K562 (cell line): ENCODE results near the gene FAM98C. TPM values are rescaled to one million over a fixed set of nuclear protein-coding genes. Genes with fewer than 3 reads are reported as not detected.

Experiments used
- CBX3 ChIP-seq, 2 experiments: IDR thresholded peaks; 1 replicate in 1 of 2; 2 replicates in 1 of 2; pipeline ENCODE4 v1.6.1; 2012; ENCODE audit warnings: inconsistent platforms in 2 of 2, low read length in 2 of 2, borderline replicate concordance in 1 of 2, control low read depth in 1 of 2
- ETV5 ChIP-seq: sonication (generic); formaldehyde crosslinking; IDR thresholded peaks from 2 replicates; pipeline ENCODE4 v1.4.0; 2020; ENCODE audit warnings: low read depth, mild to moderate bottlenecking, missing genetic modification reagents
- GTF2F1 ChIP-seq: IDR thresholded peaks from 2 replicates; pipeline ENCODE4 v1.6.1; 2011; ENCODE audit warnings: low read depth, low read length, improper control_type of control experiment
- IFI16 ChIP-seq: fragments of 250-450 bp; sonication (Bioruptor Pico); IDR thresholded peaks from 2 replicates; pipeline ENCODE4 v2.1.2; 2022; ENCODE audit warnings: mild to moderate bottlenecking, inconsistent platforms
- NCOA4 ChIP-seq: fragments of 450-650 bp; IDR thresholded peaks from 2 replicates; pipeline ENCODE4 v1.6.1; 2018; ENCODE audit warnings: mild to moderate bottlenecking; ENCODE audit not compliant: partially characterized antibody
- YY1 ChIP-seq, 3 experiments: IDR thresholded peaks; 2 replicates each; pipeline ENCODE4 v1.6.1; 2011; ENCODE audit warnings: low read length in 2 of 3, mild to moderate bottlenecking in 2 of 3, moderate library complexity in 2 of 3, borderline replicate concordance in 1 of 3, control low read depth in 1 of 3, low read depth in 1 of 3; ENCODE audit not compliant: insufficient read depth in 3 of 3, insufficient replicate concordance in 2 of 3, control insufficient read depth in 1 of 3, insufficient read length in 1 of 3; ENCODE audit errors: extremely low read depth in 1 of 3
- ZNF707 ChIP-seq: fragments of 250-450 bp; sonication (Bioruptor Pico); conservative IDR thresholded peaks from 2 replicates; pipeline ENCODE4 v1.8.0; 2022; ENCODE audit warnings: inconsistent platforms, mild to moderate bottlenecking, moderate library complexity
- polyA plus RNA-seq, 8 experiments: library from polyadenylated mRNA; depleted of rRNA in 4 of 8; stranded (reverse) in 5 of 8; unstranded in 3 of 8; fragments of >200 nt; fragmentation: Nextera tagmentation in 2 of 8; fragmentation: Illumina TruSeq in 1 of 8; extraction: Ambion mirVana in 2 of 8; extraction: Trizol in 1 of 8; gene quantifications; 2 replicates each; pipeline versions ENCODE4 v1.2.1 to v1.2.3, GENCODE V29; 2011 to 2014; ENCODE audit warnings: inconsistent platforms in 1 of 8, missing spikeins in 1 of 8
- total RNA-seq, 7 experiments: library from RNA; depleted of rRNA in 6 of 7; stranded (reverse); fragments of >200 nt in 6 of 7; fragmentation: Illumina TruSeq in 2 of 7; extraction: Trizol in 2 of 7; gene quantifications; 2 replicates each; pipeline versions ENCODE4 v1.2.1 to v1.2.3, GENCODE V29; 2011 to 2021; ENCODE audit warnings: low replicate concordance in 1 of 7
- TF ChIP-seq, protein P1 (sequence below): fragments of 200-800 bp; sonication (Bioruptor generic); IDR thresholded peaks from 2 replicates; pipeline ENCODE4 v1.6.1; 2017; ENCODE audit warnings: missing genetic modification characterization, missing compliant biosample characterization
- TF ChIP-seq, protein P2 (sequence below): fragments of 450-650 bp; IDR thresholded peaks from 2 replicates; pipeline ENCODE4 v1.7.0; 2016; ENCODE audit warnings: borderline replicate concordance
- TF ChIP-seq, protein P3 (sequence below): fragments of 450-650 bp; IDR thresholded peaks from 2 replicates; pipeline ENCODE4 v1.7.1; 2018; ENCODE audit warnings: mild to moderate bottlenecking, low read depth; ENCODE audit not compliant: partially characterized antibody
- TF ChIP-seq, protein P4 (sequence below), 3 experiments: IDR thresholded peaks in 2 of 3; conservative IDR thresholded peaks in 1 of 3; 2 replicates each; pipeline ENCODE4 v1.5.1; 2011 to 2012; ENCODE audit warnings: low read length in 3 of 3, mild to moderate bottlenecking in 3 of 3, control low read depth in 2 of 3, improper control_type of control experiment in 1 of 3, inconsistent platforms in 1 of 3, low read depth in 1 of 3, mixed read lengths in 1 of 3, moderate library complexity in 1 of 3; ENCODE audit not compliant: insufficient read depth in 2 of 3
- TF ChIP-seq, protein P5 (sequence below), 2 experiments: fragments of 200-800 bp in 1 of 2; sonication (Bioruptor generic) in 1 of 2; sonication (generic) in 1 of 2; formaldehyde crosslinking in 1 of 2; IDR thresholded peaks in 1 of 2; conservative IDR thresholded peaks in 1 of 2; 2 replicates each; pipeline versions ENCODE4 v1.5.0 to v1.6.1; 2016 to 2020; ENCODE audit warnings: missing compliant biosample characterization in 1 of 2, missing genetic modification characterization in 1 of 2, missing genetic modification reagents in 1 of 2

The FAM98C gene
- total and polyA plus RNA-seq, 9 of the 15 experiments (the other 6 are each of a cell fraction or from before 2014, with no cell fraction given), result 1.7 to 43.8 (median 13.7) TPM

DNA sequence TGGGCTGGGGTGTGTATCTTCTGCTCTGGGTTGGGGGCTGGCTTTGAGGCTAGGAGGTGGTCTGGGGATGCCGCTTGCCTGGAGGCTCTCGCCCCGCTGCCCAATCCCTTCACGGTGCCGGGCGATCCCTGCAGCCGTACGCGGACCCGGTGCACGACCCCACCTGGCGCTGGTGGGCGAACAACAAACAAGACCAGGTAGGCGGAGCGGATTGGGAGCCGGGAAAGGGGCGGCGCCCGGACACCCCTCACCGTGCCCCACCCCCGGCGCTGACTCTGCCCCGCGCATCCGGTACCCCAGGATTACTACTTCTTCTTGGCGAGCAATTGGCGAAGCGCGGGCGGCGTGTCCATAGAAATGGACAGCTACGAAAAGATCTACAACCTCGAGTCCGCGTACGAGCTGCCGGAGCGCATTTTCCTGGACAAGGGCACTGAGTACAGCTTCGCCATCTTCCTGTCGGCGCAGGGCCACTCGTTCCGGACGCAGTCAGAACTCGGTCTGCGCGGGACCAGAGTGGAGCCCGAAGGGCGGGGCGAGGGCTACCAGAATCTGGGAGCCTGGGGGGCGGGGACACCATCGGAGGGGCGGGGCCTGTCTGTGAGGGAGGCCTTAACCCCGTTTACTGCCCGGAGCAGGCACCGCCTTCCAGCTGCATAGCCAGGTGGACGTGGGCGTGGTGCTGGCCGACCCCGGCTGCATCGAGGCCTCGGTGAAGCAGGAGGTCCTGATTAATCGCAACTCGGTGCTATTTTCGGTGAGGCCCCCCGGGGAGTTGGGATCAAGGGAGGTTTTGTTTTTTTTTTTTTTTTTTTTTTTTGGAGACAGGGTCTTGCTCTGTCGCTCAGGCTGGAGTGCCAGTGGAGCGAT, 40.6 kb upstream of the FAM98C start (continued):
- TF ChIP-seq, protein P1, sequence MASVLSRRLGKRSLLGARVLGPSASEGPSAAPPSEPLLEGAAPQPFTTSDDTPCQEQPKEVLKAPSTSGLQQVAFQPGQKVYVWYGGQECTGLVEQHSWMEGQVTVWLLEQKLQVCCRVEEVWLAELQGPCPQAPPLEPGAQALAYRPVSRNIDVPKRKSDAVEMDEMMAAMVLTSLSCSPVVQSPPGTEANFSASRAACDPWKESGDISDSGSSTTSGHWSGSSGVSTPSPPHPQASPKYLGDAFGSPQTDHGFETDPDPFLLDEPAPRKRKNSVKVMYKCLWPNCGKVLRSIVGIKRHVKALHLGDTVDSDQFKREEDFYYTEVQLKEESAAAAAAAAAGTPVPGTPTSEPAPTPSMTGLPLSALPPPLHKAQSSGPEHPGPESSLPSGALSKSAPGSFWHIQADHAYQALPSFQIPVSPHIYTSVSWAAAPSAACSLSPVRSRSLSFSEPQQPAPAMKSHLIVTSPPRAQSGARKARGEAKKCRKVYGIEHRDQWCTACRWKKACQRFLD, result no peak
- TF ChIP-seq, protein P2, sequence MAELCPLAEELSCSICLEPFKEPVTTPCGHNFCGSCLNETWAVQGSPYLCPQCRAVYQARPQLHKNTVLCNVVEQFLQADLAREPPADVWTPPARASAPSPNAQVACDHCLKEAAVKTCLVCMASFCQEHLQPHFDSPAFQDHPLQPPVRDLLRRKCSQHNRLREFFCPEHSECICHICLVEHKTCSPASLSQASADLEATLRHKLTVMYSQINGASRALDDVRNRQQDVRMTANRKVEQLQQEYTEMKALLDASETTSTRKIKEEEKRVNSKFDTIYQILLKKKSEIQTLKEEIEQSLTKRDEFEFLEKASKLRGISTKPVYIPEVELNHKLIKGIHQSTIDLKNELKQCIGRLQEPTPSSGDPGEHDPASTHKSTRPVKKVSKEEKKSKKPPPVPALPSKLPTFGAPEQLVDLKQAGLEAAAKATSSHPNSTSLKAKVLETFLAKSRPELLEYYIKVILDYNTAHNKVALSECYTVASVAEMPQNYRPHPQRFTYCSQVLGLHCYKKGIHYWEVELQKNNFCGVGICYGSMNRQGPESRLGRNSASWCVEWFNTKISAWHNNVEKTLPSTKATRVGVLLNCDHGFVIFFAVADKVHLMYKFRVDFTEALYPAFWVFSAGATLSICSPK, result no peak
- TF ChIP-seq, protein P3, sequence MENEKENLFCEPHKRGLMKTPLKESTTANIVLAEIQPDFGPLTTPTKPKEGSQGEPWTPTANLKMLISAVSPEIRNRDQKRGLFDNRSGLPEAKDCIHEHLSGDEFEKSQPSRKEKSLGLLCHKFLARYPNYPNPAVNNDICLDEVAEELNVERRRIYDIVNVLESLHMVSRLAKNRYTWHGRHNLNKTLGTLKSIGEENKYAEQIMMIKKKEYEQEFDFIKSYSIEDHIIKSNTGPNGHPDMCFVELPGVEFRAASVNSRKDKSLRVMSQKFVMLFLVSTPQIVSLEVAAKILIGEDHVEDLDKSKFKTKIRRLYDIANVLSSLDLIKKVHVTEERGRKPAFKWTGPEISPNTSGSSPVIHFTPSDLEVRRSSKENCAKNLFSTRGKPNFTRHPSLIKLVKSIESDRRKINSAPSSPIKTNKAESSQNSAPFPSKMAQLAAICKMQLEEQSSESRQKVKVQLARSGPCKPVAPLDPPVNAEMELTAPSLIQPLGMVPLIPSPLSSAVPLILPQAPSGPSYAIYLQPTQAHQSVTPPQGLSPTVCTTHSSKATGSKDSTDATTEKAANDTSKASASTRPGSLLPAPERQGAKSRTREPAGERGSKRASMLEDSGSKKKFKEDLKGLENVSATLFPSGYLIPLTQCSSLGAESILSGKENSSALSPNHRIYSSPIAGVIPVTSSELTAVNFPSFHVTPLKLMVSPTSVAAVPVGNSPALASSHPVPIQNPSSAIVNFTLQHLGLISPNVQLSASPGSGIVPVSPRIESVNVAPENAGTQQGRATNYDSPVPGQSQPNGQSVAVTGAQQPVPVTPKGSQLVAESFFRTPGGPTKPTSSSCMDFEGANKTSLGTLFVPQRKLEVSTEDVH, result no peak
- TF ChIP-seq GTF2F1 (no peak), NCOA4 (no peak), IFI16 (CRISPR knock-in tag) (no peak), YY1 (IDR thresholded peaks at IDR 0.05; ENCODE audit: borderline replicate concordance in 1 of 3, control insufficient read depth in 1 of 3, extremely low read depth in 1 of 3, insufficient read depth in 3 of 3, insufficient read length in 1 of 3, insufficient replicate concordance in 2 of 3, low read depth in 1 of 3, low read length in 2 of 3) (peak in 1 of 3 experiments; percentile 49), ZNF707 (CRISPR knock-in tag) (no peak), CBX3 (IDR thresholded peaks at IDR 0.05; ENCODE audit: borderline replicate concordance in 1 of 2, low read length in 2 of 2) (no peak), ETV5 (CRISPR knock-in tag) (no peak)
- TF ChIP-seq, protein P4, sequence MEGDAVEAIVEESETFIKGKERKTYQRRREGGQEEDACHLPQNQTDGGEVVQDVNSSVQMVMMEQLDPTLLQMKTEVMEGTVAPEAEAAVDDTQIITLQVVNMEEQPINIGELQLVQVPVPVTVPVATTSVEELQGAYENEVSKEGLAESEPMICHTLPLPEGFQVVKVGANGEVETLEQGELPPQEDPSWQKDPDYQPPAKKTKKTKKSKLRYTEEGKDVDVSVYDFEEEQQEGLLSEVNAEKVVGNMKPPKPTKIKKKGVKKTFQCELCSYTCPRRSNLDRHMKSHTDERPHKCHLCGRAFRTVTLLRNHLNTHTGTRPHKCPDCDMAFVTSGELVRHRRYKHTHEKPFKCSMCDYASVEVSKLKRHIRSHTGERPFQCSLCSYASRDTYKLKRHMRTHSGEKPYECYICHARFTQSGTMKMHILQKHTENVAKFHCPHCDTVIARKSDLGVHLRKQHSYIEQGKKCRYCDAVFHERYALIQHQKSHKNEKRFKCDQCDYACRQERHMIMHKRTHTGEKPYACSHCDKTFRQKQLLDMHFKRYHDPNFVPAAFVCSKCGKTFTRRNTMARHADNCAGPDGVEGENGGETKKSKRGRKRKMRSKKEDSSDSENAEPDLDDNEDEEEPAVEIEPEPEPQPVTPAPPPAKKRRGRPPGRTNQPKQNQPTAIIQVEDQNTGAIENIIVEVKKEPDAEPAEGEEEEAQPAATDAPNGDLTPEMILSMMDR (IDR thresholded peaks at IDR 0.05 in 2 of 3, conservative IDR thresholded peaks at IDR 0.05 in 1 of 3; ENCODE audit: insufficient read depth in 2 of 3, low read depth in 1 of 3, low read length in 3 of 3), result no peak; a peak in 1 of 6 replicates
- TF ChIP-seq, protein P5, sequence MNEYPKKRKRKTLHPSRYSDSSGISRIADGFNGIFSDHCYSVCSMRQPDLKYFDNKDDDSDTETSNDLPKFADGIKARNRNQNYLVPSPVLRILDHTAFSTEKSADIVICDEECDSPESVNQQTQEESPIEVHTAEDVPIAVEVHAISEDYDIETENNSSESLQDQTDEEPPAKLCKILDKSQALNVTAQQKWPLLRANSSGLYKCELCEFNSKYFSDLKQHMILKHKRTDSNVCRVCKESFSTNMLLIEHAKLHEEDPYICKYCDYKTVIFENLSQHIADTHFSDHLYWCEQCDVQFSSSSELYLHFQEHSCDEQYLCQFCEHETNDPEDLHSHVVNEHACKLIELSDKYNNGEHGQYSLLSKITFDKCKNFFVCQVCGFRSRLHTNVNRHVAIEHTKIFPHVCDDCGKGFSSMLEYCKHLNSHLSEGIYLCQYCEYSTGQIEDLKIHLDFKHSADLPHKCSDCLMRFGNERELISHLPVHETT (CRISPR knock-in tag; conservative IDR thresholded peaks at IDR 0.05 in 1 of 2, IDR thresholded peaks at IDR 0.05 in 1 of 2), result no peak
